Neutrophil (primary cell): ENCODE results near the gene SERPINE2.

ENCODE experiments used
- H3K27ac ChIP-seq: fragments of 200-600 bp; sonication (generic); 2 replicates; pipeline ENCODE4 v1.5.1; 2016; ENCODE audit warnings: mild to moderate bottlenecking, moderate library complexity
- H3K27me3 ChIP-seq: fragments of 200-600 bp; sonication (generic); 2 replicates; pipeline ENCODE4 v1.6.0; 2016; ENCODE audit warnings: mild to moderate bottlenecking
- H3K36me3 ChIP-seq: fragments of 200-600 bp; sonication (generic); 2 replicates; pipeline ENCODE4 v1.5.1; 2017
- H3K4me1 ChIP-seq, 2 experiments: fragments of 200-600 bp in 1 of 2; sonication (generic) in 1 of 2; 1 replicate in 1 of 2; 2 replicates in 1 of 2; pipeline versions ENCODE4 v1.5.1 to v1.6.1; 2013 to 2016; ENCODE audit warnings: low read depth in 1 of 2, low read length in 1 of 2, mild to moderate bottlenecking in 1 of 2, moderate library complexity in 1 of 2; ENCODE audit not compliant: control insufficient read depth in 1 of 2, insufficient read depth in 1 of 2
- H3K4me3 ChIP-seq, 2 experiments: fragments of 200-600 bp in 1 of 2; sonication (generic) in 1 of 2; 1 replicate in 1 of 2; 2 replicates in 1 of 2; pipeline ENCODE4 v1.5.1; 2013 to 2016; ENCODE audit warnings: low read depth in 1 of 2, low read length in 1 of 2, mild to moderate bottlenecking in 1 of 2, moderate library complexity in 1 of 2
- H3K9me3 ChIP-seq: fragments of 200-600 bp; sonication (generic); 2 replicates; pipeline ENCODE4 v1.5.1; 2016
- CTCF ChIP-seq: fragments of 200-600 bp; sonication (generic); IDR thresholded peaks from 2 replicates; pipeline ENCODE4 v1.5.1; 2016; ENCODE audit warnings: antibody characterized with exemption

Gene SERPINE2

GRCh38 chr2:224039080-224039769, at the start of gene SERPINE2:
SERPINE2 (minus strand) TSS chr2:224039286; CDS start chr2:224001900, 37,386 bp downstream.
- H3K4me3 ChIP-seq, result peak within 1 kb of the TSS; percentile 7 to 43
- H3K4me1 ChIP-seq, result peaks cover 8 to 18% of the 10 kb centered on the region in 2 experiments
- no peaks in the 10 kb centered on the region for H3K9me3 ChIP-seq
- TF ChIP-seq CTCF, result no peak
- peaks cover 88% of the 10 kb centered on the region for H3K27me3 ChIP-seq
- no peak within 1 kb of the TSS for H3K27ac ChIP-seq
- no peaks in the 10 kb centered on the region for H3K36me3 ChIP-seq

- no peaks in the 10 kb centered on the region for H3K4me1 ChIP-seq
- no peak for TF ChIP-seq CTCF
- no peaks in the 10 kb centered on the region for H3K9me3 ChIP-seq
- H3K36me3 ChIP-seq, result no peaks in the 10 kb centered on the region
- no peak overlapping the region for H3K27ac ChIP-seq
- H3K27me3 ChIP-seq, result no peaks in the 10 kb centered on the region
- H3K4me3 ChIP-seq, result no peak overlapping the region
These were observed 47.3 kb upstream of the SERPINE2 start for GRCh38 chr2:224086226-224086914.

- Histone ChIP-seq H3K9me3 (no peaks in the 10 kb centered on the region), H3K4me1 (no peaks in the 10 kb centered on the region), H3K27ac (no peak overlapping the region), H3K4me3 (no peak overlapping the region), H3K36me3 (no peaks in the 10 kb centered on the region), H3K27me3 (no peaks in the 10 kb centered on the region)
- TF ChIP-seq CTCF, result no peak
These were observed 46.7 kb upstream of the SERPINE2 start for GRCh38 chr2:224085811-224086210.

GRCh38 chr2:224085246-224085645, 46.2 kb upstream of the SERPINE2 start:
- Histone ChIP-seq H3K4me1 (no peaks in the 10 kb centered on the region), H3K9me3 (no peaks in the 10 kb centered on the region), H3K4me3 (no peak overlapping the region), H3K27me3 (no peaks in the 10 kb centered on the region), H3K27ac (no peak overlapping the region), H3K36me3 (no peaks in the 10 kb centered on the region)
- no peak for TF ChIP-seq CTCF

GRCh38 chr2:224084266-224084892, 45.3 kb upstream of the SERPINE2 start:
- H3K9me3 ChIP-seq, result no peaks in the 10 kb centered on the region
- H3K27ac ChIP-seq, result no peak overlapping the region
- H3K27me3 ChIP-seq, result no peaks in the 10 kb centered on the region
- H3K4me1 ChIP-seq, result no peaks in the 10 kb centered on the region
- TF ChIP-seq CTCF, result no peak
- no peak overlapping the region for H3K4me3 ChIP-seq
- no peaks in the 10 kb centered on the region for H3K36me3 ChIP-seq
